HEK293 (cell line): Measurements from ENCODE around the gene SMC6.

Source experiments
- CTCF ChIP-seq: fragments of 450-650 bp; formaldehyde crosslinking; IDR thresholded peaks from 2 replicates; pipeline ENCODE4 v1.5.1; 2016; ENCODE audit warnings: missing biosample characterization, missing genetic modification characterization
- GLI4 ChIP-seq: fragments of 450-650 bp; formaldehyde crosslinking; IDR thresholded peaks from 2 replicates; pipeline ENCODE4 v1.5.1; 2016; ENCODE audit warnings: missing biosample characterization, missing genetic modification characterization
- HOXA7 ChIP-seq: sonication (generic); formaldehyde crosslinking; IDR thresholded peaks from 2 replicates; pipeline ENCODE4 v1.8.1; 2022; ENCODE audit warnings: missing genetic modification reagents, borderline replicate concordance
- HOXC10 ChIP-seq: sonication (generic); formaldehyde crosslinking; IDR thresholded peaks from 2 replicates; pipeline ENCODE4 v1.8.1; 2023; ENCODE audit warnings: mild to moderate bottlenecking, missing genetic modification reagents
- KLF10 ChIP-seq: fragments of 450-650 bp; IDR thresholded peaks from 2 replicates; pipeline ENCODE4 v1.5.1; 2018; ENCODE audit warnings: missing biosample characterization, mild to moderate bottlenecking, missing genetic modification characterization
- REST ChIP-seq: fragments of 450-650 bp; formaldehyde crosslinking; IDR thresholded peaks from 2 replicates; pipeline ENCODE4 v1.5.1; 2016; ENCODE audit warnings: missing biosample characterization, missing genetic modification characterization
- ZNF114 ChIP-seq: fragments of 450-650 bp; formaldehyde crosslinking; IDR thresholded peaks from 2 replicates; pipeline ENCODE4 v1.5.0; 2017; ENCODE audit warnings: missing biosample characterization, missing genetic modification characterization
- ZNF140 ChIP-seq: fragments of 450-650 bp; formaldehyde crosslinking; IDR thresholded peaks from 2 replicates; pipeline ENCODE4 v1.5.1; 2016; ENCODE audit warnings: missing biosample characterization, missing genetic modification characterization
- ZNF221 ChIP-seq: fragments of 450-650 bp; formaldehyde crosslinking; IDR thresholded peaks from 2 replicates; pipeline ENCODE4 v1.5.1; 2017; ENCODE audit warnings: missing biosample characterization, missing genetic modification characterization, borderline replicate concordance
- ZNF248 ChIP-seq: fragments of 450-650 bp; formaldehyde crosslinking; IDR thresholded peaks from 2 replicates; pipeline ENCODE4 v1.5.1; 2017; ENCODE audit warnings: missing biosample characterization, missing genetic modification characterization
- ZNF280D ChIP-seq: fragments of 450-650 bp; formaldehyde crosslinking; IDR thresholded peaks from 2 replicates; pipeline ENCODE4 v1.5.1; 2016; ENCODE audit warnings: missing biosample characterization, missing genetic modification characterization
- ZNF518A ChIP-seq: fragments of 450-650 bp; formaldehyde crosslinking; conservative IDR thresholded peaks from 2 replicates; pipeline ENCODE4 v1.5.1; 2016; ENCODE audit warnings: low read depth, missing biosample characterization, missing genetic modification characterization
- ZNF843 ChIP-seq: fragments of 450-650 bp; formaldehyde crosslinking; IDR thresholded peaks from 2 replicates; pipeline ENCODE4 v1.5.1; 2016; ENCODE audit warnings: missing biosample characterization, missing genetic modification characterization

- TF ChIP-seq GLI4 (tag by site-specific recombination) (no peak), CTCF (tag by site-specific recombination) (no peak), REST (tag by site-specific recombination) (no peak), ZNF518A (no peak), ZNF114 (tag by site-specific recombination) (no peak), ZNF140 (tag by site-specific recombination) (no peak), ZNF221 (tag by site-specific recombination) (no peak), KLF10 (no peak), ZNF280D (tag by site-specific recombination) (no peak), HOXC10 (CRISPR knock-in tag) (no peak), ZNF843 (tag by site-specific recombination) (no peak), HOXA7 (CRISPR knock-in tag) (no peak), ZNF248 (tag by site-specific recombination) (no peak)
Measured at GRCh38 chr2:17674817-17675216, 78.8 kb downstream of the SMC6 start.
